Activated CD8-positive, alpha-beta T cell treated with anti-CD3 and anti-CD28 coated beads for 36 hours (primary cell): Measurements from ENCODE around the gene UBQLN3. TPM values are rescaled to one million over a fixed set of nuclear protein-coding genes. Genes with fewer than 3 reads are reported as not detected.

ENCODE experiments used
- ATAC-seq: fragments of 200-7000 bp; cut with Tn5 transposase; one replicate; pipeline ENCODE4 v1.10.0; 2021; ENCODE audit warnings: mild to moderate bottlenecking, moderate library complexity
- CTCF ChIA-PET: fragments of 350-600 bp; sonication (Branson Sonifier 250); formaldehyde crosslinking; loops from one replicate; lab custom pipeline; 2021; ENCODE audit warnings: antibody characterized with exemption; lab: Charles Lee
- POLR2A ChIA-PET: fragments of 350-600 bp; sonication (Branson Sonifier 250); formaldehyde crosslinking; loops from one replicate; lab custom pipeline; 2021; ENCODE audit warnings: antibody characterized with exemption; lab: Charles Lee
- DNase-seq: peaks from one replicate; pipeline ENCODE4 v3.0.0-alpha.2; 2020
- H3K27ac Mint-ChIP-seq: one replicate; pipeline ENCODE4 v1.8.0; 2021; ENCODE audit warnings: mild to moderate bottlenecking, mixed read lengths
- H3K27me3 Mint-ChIP-seq: one replicate; pipeline ENCODE4 v1.8.0; 2021; ENCODE audit warnings: mixed read lengths
- H3K36me3 Mint-ChIP-seq: one replicate; pipeline ENCODE4 v1.8.0; 2021; ENCODE audit warnings: low read depth, mixed read lengths
- H3K4me1 Mint-ChIP-seq: one replicate; pipeline ENCODE4 v1.8.0; 2021; ENCODE audit warnings: low read depth, mixed read lengths
- H3K4me3 Mint-ChIP-seq: one replicate; pipeline ENCODE4 v1.8.0; 2021; ENCODE audit warnings: mild to moderate bottlenecking, moderate library complexity, mixed read lengths
- H3K9me3 Mint-ChIP-seq: one replicate; pipeline ENCODE4 v1.8.0; 2021; ENCODE audit warnings: mixed read lengths
- CTCF ChIP-seq: fragments of 200-600 bp; IDR thresholded peaks from one replicate; pipeline ENCODE4 v1.8.0; 2022; ENCODE audit warnings: antibody characterized with exemption, mild to moderate bottlenecking
- intact Hi-C: fragments of 100-400 bp; cut with micrococcal nuclease; formaldehyde crosslinking; loops from one replicate; pipeline ENCODE4 v1.10.0; 2022
- total RNA-seq, 2 experiments: library from RNA; stranded (reverse); gene quantifications; one replicate each; pipeline ENCODE4 v1.2.3, GENCODE V29; 2021

Gene UBQLN3
- total RNA-seq, 2 experiments from 2014 or later: not detected

GRCh38 chr11:5507933-5508305 lies 1.8 kb downstream of the UBQLN3 start:
- ChIA-PET CTCF (interaction anchor here (1.3 kb wide), 1 partner anchor 15 kb away, joined by 3 read pairs; no protein-coding TSS in a partner anchor), POLR2A (no interaction called here)
- no peaks in the 10 kb centered on the region for H3K4me1 Mint-ChIP-seq

GRCh38 chr11:5507177-5507932 lies 2.4 kb downstream of the UBQLN3 start:
- H3K27me3 Mint-ChIP-seq: peaks cover 1% of the 10 kb centered on the region
- no peak overlapping the region for H3K27ac Mint-ChIP-seq
- CTCF ChIA-PET: interaction anchor here (1.3 kb wide), 1 partner anchor 15 kb away, joined by 3 read pairs; no protein-coding TSS in a partner anchor
- ATAC-seq (no peak), DNase-seq (no peak)
- no peaks in the 10 kb centered on the region for H3K4me1 Mint-ChIP-seq
- POLR2A ChIA-PET: no interaction called here
- H3K9me3 Mint-ChIP-seq: no peaks in the 10 kb centered on the region
- TF ChIP-seq CTCF: no peak
- intact Hi-C loops: no loop called here
- H3K36me3 Mint-ChIP-seq: no peaks in the 10 kb centered on the region
- no peak overlapping the region for H3K4me3 Mint-ChIP-seq

More at GRCh38 chr11:5507933-5508305, 1.8 kb downstream of the UBQLN3 start:
- H3K36me3 Mint-ChIP-seq: no peaks in the 10 kb centered on the region
- no peak for ATAC-seq
- no peak overlapping the region for H3K27ac Mint-ChIP-seq
- peaks cover 1% of the 10 kb centered on the region for H3K27me3 Mint-ChIP-seq
- H3K9me3 Mint-ChIP-seq: no peaks in the 10 kb centered on the region
- H3K4me3 Mint-ChIP-seq: no peak overlapping the region
- intact Hi-C loops: no loop called here
- no peak for DNase-seq
- TF ChIP-seq CTCF: no peak

GRCh38 chr11:5505363-5506048 lies 4.3 kb downstream of the UBQLN3 start:
- ChIA-PET CTCF (interaction anchor here (0.9 kb wide), 1 partner anchor 21 kb away, joined by 3 read pairs; no protein-coding TSS in a partner anchor), POLR2A (no interaction called here)
- ATAC-seq (no peak), DNase-seq (no peak)
- TF ChIP-seq CTCF: no peak
- Mint-ChIP-seq H3K4me1 (no peaks in the 10 kb centered on the region), H3K27ac (no peak overlapping the region), H3K36me3 (no peaks in the 10 kb centered on the region), H3K9me3 (no peaks in the 10 kb centered on the region), H3K27me3 (peaks cover 4% of the 10 kb centered on the region), H3K4me3 (no peak overlapping the region)
- intact Hi-C loops: no loop called here

GRCh38 chr11:5504403-5504921 lies 5.3 kb downstream of the UBQLN3 start:
- DNase-seq (no peak), ATAC-seq (no peak)
- intact Hi-C loops: no loop called here
- H3K27me3 Mint-ChIP-seq: peaks cover 4% of the 10 kb centered on the region
- no peaks in the 10 kb centered on the region for H3K9me3 Mint-ChIP-seq
- no peaks in the 10 kb centered on the region for H3K36me3 Mint-ChIP-seq
- H3K27ac Mint-ChIP-seq: no peak overlapping the region
- POLR2A ChIA-PET: no interaction called here
- CTCF ChIA-PET: interaction anchor here (0.7 kb wide), 1 partner anchor 28 kb away, joined by 4 read pairs; no protein-coding TSS in a partner anchor
- no peak overlapping the region for H3K4me3 Mint-ChIP-seq
- TF ChIP-seq CTCF: no peak
- no peaks in the 10 kb centered on the region for H3K4me1 Mint-ChIP-seq

GRCh38 chr11:5500393-5500801 lies 9.4 kb downstream of the UBQLN3 start:
- DNase-seq (no peak), ATAC-seq (no peak)
- no peaks in the 10 kb centered on the region for H3K4me1 Mint-ChIP-seq
- no peak overlapping the region for H3K4me3 Mint-ChIP-seq
- H3K36me3 Mint-ChIP-seq: no peaks in the 10 kb centered on the region
- no peaks in the 10 kb centered on the region for H3K9me3 Mint-ChIP-seq
- ChIA-PET POLR2A (no interaction called here), CTCF (no interaction called here)
- intact Hi-C loops: no loop called here
- H3K27ac Mint-ChIP-seq: no peak overlapping the region
- peaks cover 2% of the 10 kb centered on the region for H3K27me3 Mint-ChIP-seq
- TF ChIP-seq CTCF: no peak
